Chondrocyte (in vitro differentiated cells): ENCODE data around the gene TMEM9. TPM values are rescaled to one million over a fixed set of nuclear protein-coding genes. Genes with fewer than 3 reads are reported as not detected.

Source experiments
- DNase-seq: peaks from one replicate; pipeline ENCODE4 v3.0.0; 2021; ENCODE audit warnings: mixed read lengths, low spot score
- H3K27ac Mint-ChIP-seq: one replicate; pipeline ENCODE4 v1.8.0; 2021; ENCODE audit warnings: mild to moderate bottlenecking, moderate library complexity, mixed read lengths; ENCODE audit not compliant: unreplicated experiment
- H3K27me3 Mint-ChIP-seq: 2 replicates; pipeline ENCODE4 v1.8.0; 2021; ENCODE audit warnings: low read depth, mixed read lengths
- H3K36me3 Mint-ChIP-seq: 2 replicates; pipeline ENCODE4 v1.8.0; 2021; ENCODE audit warnings: low read depth, mixed read lengths
- H3K4me1 Mint-ChIP-seq: 2 replicates; pipeline ENCODE4 v1.8.0; 2021; ENCODE audit warnings: low read depth, mild to moderate bottlenecking, mixed read lengths
- H3K4me3 Mint-ChIP-seq: one replicate; pipeline ENCODE4 v1.8.0; 2021; ENCODE audit warnings: mild to moderate bottlenecking, moderate library complexity, mixed read lengths; ENCODE audit not compliant: unreplicated experiment
- H3K9me3 Mint-ChIP-seq: 2 replicates; pipeline ENCODE4 v1.8.0; 2021; ENCODE audit warnings: low read depth, mixed read lengths
- CTCF ChIP-seq: fragments of 200-600 bp; sonication (generic); IDR thresholded peaks from 2 replicates; pipeline ENCODE4 v1.5.0; 2021; ENCODE audit warnings: antibody characterized with exemption, mild to moderate bottlenecking, moderate library complexity
- total RNA-seq: library from RNA; stranded (reverse); gene quantifications from 3 replicates; pipeline ENCODE4 v1.2.1, GENCODE V29; 2021

Gene TMEM9
- total RNA-seq, 1 donor from 2014 or later, result 57.3 TPM

DNA sequence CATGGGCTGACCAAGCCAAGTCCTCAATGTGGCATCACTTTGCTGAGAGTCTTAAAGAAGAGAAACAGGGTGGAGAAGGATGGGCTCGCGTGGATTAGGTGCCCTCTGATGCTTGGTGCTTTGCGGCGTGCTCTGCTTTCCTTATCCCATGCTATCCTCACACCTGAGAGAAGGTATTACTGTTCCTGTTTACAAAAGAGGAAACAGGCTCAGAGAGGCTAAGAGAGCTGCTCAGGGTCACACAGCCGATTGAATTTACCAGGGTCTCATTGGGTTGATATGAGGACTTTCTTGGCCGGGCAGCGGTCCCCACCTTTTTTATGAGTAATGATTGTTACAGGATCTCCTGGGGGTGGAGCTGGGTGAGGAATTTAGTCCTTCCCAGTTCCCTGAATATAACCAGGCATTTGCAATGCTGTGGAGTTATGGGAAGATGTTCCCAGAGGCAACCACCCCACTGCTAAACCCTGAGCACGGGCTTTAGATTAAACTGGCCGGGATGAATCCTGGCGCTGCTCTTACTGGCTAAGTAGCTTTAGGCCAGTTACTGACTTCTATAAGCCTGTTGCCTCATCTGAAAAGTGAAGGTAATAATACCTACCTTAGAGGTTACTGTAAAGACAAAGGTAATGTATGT, 31.8 kb downstream of the TMEM9 start:
- Mint-ChIP-seq H3K9me3 (no peaks in the 10 kb centered on the region), H3K27ac (no peak overlapping the region), H3K4me1 (peaks cover 6% of the 10 kb centered on the region), H3K4me3 (no peak overlapping the region), H3K27me3 (peaks cover 11% of the 10 kb centered on the region), H3K36me3 (no peaks in the 10 kb centered on the region)
- DNase-seq, result no peak
- no peak for TF ChIP-seq CTCF

DNA sequence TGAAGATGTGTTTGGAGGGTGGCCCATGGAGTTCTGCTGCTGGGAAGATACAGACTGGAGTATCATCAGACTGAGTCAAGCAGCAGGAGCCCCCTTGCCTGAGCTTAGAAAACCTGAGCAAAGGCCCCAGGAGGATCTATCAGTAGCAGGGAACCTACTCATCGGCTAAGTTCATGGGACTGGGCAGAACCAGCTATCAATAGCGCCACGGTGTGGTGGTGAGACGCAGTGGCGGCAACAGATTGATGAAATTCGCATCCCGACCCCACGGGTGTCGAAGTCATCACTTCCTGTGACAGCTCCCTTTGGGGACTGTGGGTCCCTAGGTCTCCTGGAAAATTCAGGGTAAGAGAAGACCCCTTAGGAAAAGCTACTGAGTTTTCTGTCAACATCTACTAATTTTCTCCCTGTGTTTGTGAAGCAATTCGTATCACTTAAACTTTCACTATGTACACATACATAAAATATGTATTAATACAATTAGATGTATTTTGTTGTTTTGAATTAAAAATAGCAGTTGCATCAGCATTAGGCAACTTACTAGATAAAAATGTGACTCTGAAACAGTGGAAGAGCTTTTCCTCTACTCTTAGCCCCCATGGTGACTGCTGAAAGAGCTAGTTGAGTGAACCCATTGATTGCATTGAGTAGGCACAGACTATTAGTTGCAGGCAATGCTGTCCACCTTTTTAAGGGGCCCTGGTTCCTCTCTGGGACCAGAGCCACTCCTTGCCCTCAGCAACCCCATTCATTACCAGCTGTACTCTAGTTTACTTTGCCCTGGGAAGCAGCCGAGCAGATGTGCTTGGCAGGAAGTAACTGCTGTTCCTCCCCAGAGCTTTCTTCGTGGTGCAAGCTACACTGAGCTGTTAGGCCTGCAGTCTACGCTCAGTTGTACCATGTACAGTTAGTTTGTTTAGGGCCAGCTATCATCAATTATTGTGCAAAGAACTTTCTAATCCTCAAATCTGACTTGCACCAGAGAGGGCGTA, 34.8 kb downstream of the TMEM9 start:
- no peaks in the 10 kb centered on the region for H3K4me1 Mint-ChIP-seq
- no peaks in the 10 kb centered on the region for H3K9me3 Mint-ChIP-seq
- no peak overlapping the region for H3K27ac Mint-ChIP-seq
- H3K4me3 Mint-ChIP-seq, result no peak overlapping the region
- H3K36me3 Mint-ChIP-seq, result no peaks in the 10 kb centered on the region
- TF ChIP-seq CTCF, result peak; percentile 81
- DNase-seq, result no peak
- H3K27me3 Mint-ChIP-seq, result peaks cover 7% of the 10 kb centered on the region

- no peaks in the 10 kb centered on the region for H3K9me3 Mint-ChIP-seq
- no peaks in the 10 kb centered on the region for H3K36me3 Mint-ChIP-seq
- no peak overlapping the region for H3K27ac Mint-ChIP-seq
- H3K4me1 Mint-ChIP-seq, result peaks cover 4% of the 10 kb centered on the region
- no peak overlapping the region for H3K4me3 Mint-ChIP-seq
- no peak for DNase-seq
- H3K27me3 Mint-ChIP-seq, result peaks cover 4% of the 10 kb centered on the region
- no peak for TF ChIP-seq CTCF
Observed at GRCh38 chr1:201116091-201116490, 38.2 kb downstream of the TMEM9 start.

GRCh38 chr1:201115390-201115937, 38.8 kb downstream of the TMEM9 start:
- H3K9me3 Mint-ChIP-seq, result no peaks in the 10 kb centered on the region
- peaks cover 8% of the 10 kb centered on the region for H3K4me1 Mint-ChIP-seq
- peaks cover 5% of the 10 kb centered on the region for H3K27me3 Mint-ChIP-seq
- TF ChIP-seq CTCF, result no peak
- H3K27ac Mint-ChIP-seq, result no peak overlapping the region
- no peak for DNase-seq
- H3K36me3 Mint-ChIP-seq, result no peaks in the 10 kb centered on the region
- peak overlapping the region; percentile 9 for H3K4me3 Mint-ChIP-seq
